ENCODE results near the gene TNFSF10. TPM values are rescaled to one million over a fixed set of nuclear protein-coding genes. Genes with fewer than 3 reads are reported as not detected.

TNFSF10 gene
- total and polyA plus RNA-seq, 7 experiments from 2014 or later = 10.8 to 234 (median 45.4) TPM

DNA sequence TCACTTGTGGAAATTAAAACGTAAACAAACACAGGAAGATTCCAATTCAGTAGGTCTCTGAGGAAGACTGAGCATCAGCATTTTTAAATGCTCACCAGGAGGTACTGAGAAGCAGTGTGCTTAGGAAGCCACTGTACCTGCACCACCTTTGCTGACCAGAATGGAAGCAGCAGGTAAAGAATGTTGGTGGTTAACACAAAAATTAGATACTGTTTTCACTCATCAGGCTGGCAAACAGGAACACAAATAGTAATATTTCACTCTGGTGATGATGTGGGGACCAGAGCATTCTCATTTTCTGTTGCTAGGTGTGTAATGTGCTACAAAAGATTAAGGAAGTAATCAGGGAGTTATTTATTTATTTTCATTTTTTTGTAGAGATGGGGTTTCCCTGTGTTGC, 45.1 kb downstream of the TNFSF10 start:
- Histone ChIP-seq H3K36me3 (ENCODE audit: control insufficient read depth in 2 of 3, insufficient read depth in 3 of 3, low read length in 3 of 3) (no peaks in the 10 kb centered on the region), H3K9me3 (ENCODE audit: control insufficient read depth in 2 of 3, low read length in 3 of 3) (no peaks in the 10 kb centered on the region), H3K4me1 (ENCODE audit: control insufficient read depth in 2 of 2, insufficient read depth in 2 of 2, low read length in 2 of 2) (no peaks in the 10 kb centered on the region), H3K27ac (ENCODE audit: low read depth, low read length) (no peak overlapping the region), H3K4me3 (ENCODE audit: low read length) (no peak overlapping the region), H3K27me3 (ENCODE audit: control insufficient read depth in 2 of 2, insufficient read depth in 2 of 2, low read length in 2 of 2) (no peaks in the 10 kb centered on the region)
- H3K27me3 Mint-ChIP-seq = peaks cover 0 to 9% (median 0%) of the 10 kb centered on the region in 5 donors
- H3K36me3 Mint-ChIP-seq = peaks cover 0 to 1% (median 0%) of the 10 kb centered on the region in 5 donors
- H3K4me1 Mint-ChIP-seq = peaks cover 5 to 18% (median 12%) of the 10 kb centered on the region in 7 donors
- CTCF ChIA-PET = interaction anchor here (0.7 to 1.7 kb wide), 4 partner anchors 44 to 141 kb away, joined by 3 to 4 read pairs (median 4); partner anchors contain the start of gene TNFSF10
- intact Hi-C loops (cut with micrococcal nuclease) = loop anchor here (5.0 to 10.0 kb wide), 3 partner anchors 146 to 1516 kb away; partner anchors contain the start of gene FNDC3B (in 1 of the 2)
- no peaks in the 10 kb centered on the region for H3K9me3 Mint-ChIP-seq
- DNase-seq = no peak
- POLR2A ChIA-PET = no interaction called here
- ATAC-seq = no peak
- H3K4me3 Mint-ChIP-seq = no peak overlapping the region
- peak overlapping the region in 2 of 9 donors; percentile 58 to 76 for H3K27ac Mint-ChIP-seq

DNA sequence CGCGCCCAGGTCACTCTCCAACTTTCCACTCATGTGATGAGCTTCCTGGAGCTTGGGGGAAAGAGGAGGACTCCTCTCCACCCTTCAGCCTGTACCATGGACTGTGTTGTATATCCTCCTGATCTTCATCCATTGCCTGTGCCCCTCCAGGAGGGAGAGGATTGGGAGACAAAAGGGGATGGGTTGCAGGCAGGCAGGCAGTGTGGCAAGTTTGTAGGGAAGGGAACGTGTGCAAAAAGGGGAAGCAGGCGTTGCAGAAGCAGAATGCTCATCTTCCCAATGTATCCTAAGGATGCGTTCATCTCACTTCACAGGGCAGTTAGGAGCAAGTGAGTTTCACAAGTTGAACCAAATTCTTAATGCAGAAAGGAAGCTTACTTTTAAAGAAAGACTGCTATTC, 46.9 kb downstream of the TNFSF10 start:
- H3K4me3 ChIP-seq (ENCODE audit: low read length) = peak overlapping the region; percentile 61
- POLR2A ChIA-PET = interaction anchor here (0.6 to 1.1 kb wide), 3 partner anchors 58 to 132 kb away, joined by 3 read pairs; no protein-coding TSS in a partner anchor
- H3K4me3 Mint-ChIP-seq = peak overlapping the region; percentile 27 to 95 (median 90)
- H3K27ac ChIP-seq (ENCODE audit: low read depth, low read length) = no peak overlapping the region
- H3K4me1 Mint-ChIP-seq = peaks cover 5 to 18% (median 12%) of the 10 kb centered on the region in 7 donors
- H3K9me3 ChIP-seq (ENCODE audit: control insufficient read depth in 2 of 3, low read length in 3 of 3) = no peaks in the 10 kb centered on the region
- H3K9me3 Mint-ChIP-seq = peaks cover 0 to 7% (median 0%) of the 10 kb centered on the region in 11 donors
- DNase-seq = no peak
- H3K27me3 ChIP-seq (ENCODE audit: control insufficient read depth in 2 of 2, insufficient read depth in 2 of 2, low read length in 2 of 2) = no peaks in the 10 kb centered on the region
- H3K27ac Mint-ChIP-seq = no peak overlapping the region
- no peaks in the 10 kb centered on the region for H3K36me3 Mint-ChIP-seq
- H3K27me3 Mint-ChIP-seq = peaks cover 0 to 10% (median 4%) of the 10 kb centered on the region in 5 donors
- CTCF ChIA-PET = interaction anchor here (0.6 to 1.7 kb wide), 6 partner anchors 18 to 143 kb away, joined by 3 to 5 read pairs (median 4); partner anchors contain the start of gene TNFSF10
- no peaks in the 10 kb centered on the region for H3K4me1 ChIP-seq (ENCODE audit: control insufficient read depth in 2 of 2, insufficient read depth in 2 of 2, low read length in 2 of 2)
- intact Hi-C loops (cut with micrococcal nuclease) = loop anchor here (2.0 to 10.0 kb wide), 4 partner anchors 16 to 1514 kb away; partner anchors contain the start of gene FNDC3B (in 1 of the 2)
- no peak for ATAC-seq
- no peaks in the 10 kb centered on the region for H3K36me3 ChIP-seq (ENCODE audit: control insufficient read depth in 2 of 3, insufficient read depth in 3 of 3, low read length in 3 of 3)

DNA sequence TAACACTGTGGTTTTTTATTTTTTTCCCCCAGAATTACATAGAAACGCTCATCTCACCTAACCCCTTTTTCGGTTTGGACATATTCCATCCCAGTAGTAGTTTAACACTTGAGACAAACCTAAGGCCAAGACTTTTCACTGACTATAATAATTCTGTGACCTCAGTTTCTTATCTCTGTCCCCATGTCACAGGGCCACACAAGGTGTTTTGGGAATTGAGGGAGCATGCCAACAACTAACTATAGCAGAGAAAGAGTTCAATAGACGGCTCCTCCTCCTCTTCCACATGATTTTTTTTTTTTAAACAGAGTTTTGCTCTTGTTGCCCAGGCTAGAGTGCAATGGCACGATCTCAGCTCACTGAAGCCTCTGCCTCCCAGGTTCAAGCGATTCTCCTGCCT, 47.5 kb downstream of the TNFSF10 start:
- Mint-ChIP-seq H3K27ac (no peak overlapping the region), H3K4me3 (peak overlapping the region in 1 of 10 donors; percentile 92), H3K9me3 (peaks cover 0 to 7% (median 0%) of the 10 kb centered on the region in 11 donors), H3K4me1 (peaks cover 5 to 18% (median 12%) of the 10 kb centered on the region in 7 donors), H3K27me3 (peaks cover 0 to 11% (median 6%) of the 10 kb centered on the region in 5 donors), H3K36me3 (no peaks in the 10 kb centered on the region)
- ATAC-seq = no peak
- intact Hi-C loops (cut with micrococcal nuclease) = loop anchor here (2.0 to 10.0 kb wide), 4 partner anchors 15 to 1513 kb away; partner anchors contain the start of gene FNDC3B (in 1 of the 2)
- H3K27me3 ChIP-seq (ENCODE audit: control insufficient read depth in 2 of 2, insufficient read depth in 2 of 2, low read length in 2 of 2) = no peaks in the 10 kb centered on the region
- H3K9me3 ChIP-seq (ENCODE audit: control insufficient read depth in 2 of 3, low read length in 3 of 3) = no peaks in the 10 kb centered on the region
- no peak for DNase-seq
- H3K36me3 ChIP-seq (ENCODE audit: control insufficient read depth in 2 of 3, insufficient read depth in 3 of 3, low read length in 3 of 3) = no peaks in the 10 kb centered on the region
- ChIA-PET CTCF (interaction anchor here (1.6 kb wide), 1 partner anchor 17 kb away, joined by 5 read pairs; no protein-coding TSS in a partner anchor), POLR2A (interaction anchor here (0.6 kb wide), 1 partner anchor 58 kb away, joined by 3 read pairs; no protein-coding TSS in a partner anchor)
- no peak overlapping the region for H3K4me3 ChIP-seq (ENCODE audit: low read length)
- no peaks in the 10 kb centered on the region for H3K4me1 ChIP-seq (ENCODE audit: control insufficient read depth in 2 of 2, insufficient read depth in 2 of 2, low read length in 2 of 2)
- no peak overlapping the region for H3K27ac ChIP-seq (ENCODE audit: low read depth, low read length)

DNA sequence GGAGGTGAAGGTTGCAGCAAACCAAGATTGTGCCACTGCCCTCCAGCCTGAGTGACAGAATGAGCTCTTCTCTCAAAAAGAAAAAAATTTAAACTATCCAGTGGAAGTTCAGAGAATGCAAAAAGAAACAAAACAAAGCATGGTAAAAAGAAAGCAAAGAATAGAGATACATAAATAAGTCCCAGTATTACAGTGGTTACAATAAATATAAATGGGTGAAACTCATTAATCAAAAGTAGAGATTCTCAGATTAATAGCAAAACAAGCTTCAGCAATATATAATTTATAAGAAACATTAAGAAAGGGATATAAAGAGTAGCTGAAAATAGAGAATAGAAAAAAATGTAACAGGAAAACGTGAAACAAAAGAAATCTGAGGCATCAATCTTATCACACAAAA, 51.3 kb downstream of the TNFSF10 start:
- Mint-ChIP-seq H3K36me3 (no peaks in the 10 kb centered on the region), H3K27ac (no peak overlapping the region), H3K9me3 (peaks cover 0 to 7% (median 0%) of the 10 kb centered on the region in 11 donors), H3K27me3 (peaks cover 9 to 29% (median 24%) of the 10 kb centered on the region in 5 donors), H3K4me1 (peaks cover under 1 to 9% (median 6%) of the 10 kb centered on the region in 7 donors), H3K4me3 (no peak overlapping the region)
- ChIA-PET CTCF (interaction anchor here (0.7 to 1.3 kb wide), 2 partner anchors 10 to 188 kb away, joined by 4 to 5 read pairs; no protein-coding TSS in a partner anchor), POLR2A (interaction anchor here (0.7 kb wide), 1 partner anchor 51 kb away, joined by 4 read pairs; no protein-coding TSS in a partner anchor)
- H3K27ac ChIP-seq (ENCODE audit: low read depth, low read length) = no peak overlapping the region
- intact Hi-C loops (cut with micrococcal nuclease) = loop anchor here in 1 of 2 donors (10.0 kb wide), 1 partner anchor 437 kb away; the partner anchor contains the start of gene FNDC3B
- no peaks in the 10 kb centered on the region for H3K36me3 ChIP-seq (ENCODE audit: control insufficient read depth in 2 of 3, insufficient read depth in 3 of 3, low read length in 3 of 3)
- ATAC-seq = no peak
- no peak overlapping the region for H3K4me3 ChIP-seq (ENCODE audit: low read length)
- no peaks in the 10 kb centered on the region for H3K4me1 ChIP-seq (ENCODE audit: control insufficient read depth in 2 of 2, insufficient read depth in 2 of 2, low read length in 2 of 2)
- no peak for DNase-seq
- no peaks in the 10 kb centered on the region for H3K9me3 ChIP-seq (ENCODE audit: control insufficient read depth in 2 of 3, low read length in 3 of 3)
- H3K27me3 ChIP-seq (ENCODE audit: control insufficient read depth in 2 of 2, insufficient read depth in 2 of 2, low read length in 2 of 2) = no peaks in the 10 kb centered on the region

DNA sequence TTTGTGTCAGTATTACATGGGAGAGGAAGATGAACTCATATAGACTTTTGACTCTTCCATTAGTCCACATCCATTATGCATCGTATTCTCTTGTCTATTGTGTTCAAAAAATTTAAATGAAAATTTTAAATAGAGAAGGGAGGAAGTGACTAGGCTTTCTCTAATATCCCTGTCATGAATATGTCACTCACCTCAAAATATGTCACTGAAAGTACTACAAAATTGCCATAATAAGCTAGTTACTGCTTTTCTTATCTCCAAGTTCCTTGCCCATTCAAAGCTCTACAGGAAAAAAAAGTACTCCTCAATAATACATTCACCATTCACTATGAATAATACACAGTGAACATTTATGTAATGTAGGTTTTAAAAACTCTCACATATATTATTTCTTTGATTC, 52.6 kb downstream of the TNFSF10 start:
- DNase-seq = no peak
- no peaks in the 10 kb centered on the region for H3K4me1 ChIP-seq (ENCODE audit: control insufficient read depth in 2 of 2, insufficient read depth in 2 of 2, low read length in 2 of 2)
- intact Hi-C loops (cut with micrococcal nuclease) = loop anchor here in 1 of 2 donors (10.0 kb wide), 1 partner anchor 436 kb away; the partner anchor contains the start of gene FNDC3B
- Mint-ChIP-seq H3K36me3 (peaks cover 0 to 2% (median 0%) of the 10 kb centered on the region in 5 donors), H3K4me3 (no peak overlapping the region), H3K4me1 (peaks cover 0 to 4% (median 0%) of the 10 kb centered on the region in 7 donors), H3K27me3 (peaks cover 12 to 31% (median 28%) of the 10 kb centered on the region in 5 donors), H3K9me3 (peaks cover 0 to 7% (median 2%) of the 10 kb centered on the region in 11 donors), H3K27ac (no peak overlapping the region)
- no peak for ATAC-seq
- no peaks in the 10 kb centered on the region for H3K27me3 ChIP-seq (ENCODE audit: control insufficient read depth in 2 of 2, insufficient read depth in 2 of 2, low read length in 2 of 2)
- ChIA-PET CTCF (interaction anchor here (1.0 kb wide), 1 partner anchor 152 kb away, joined by 6 read pairs; no protein-coding TSS in a partner anchor), POLR2A (no interaction called here)
- H3K4me3 ChIP-seq (ENCODE audit: low read length) = no peak overlapping the region
- no peak overlapping the region for H3K27ac ChIP-seq (ENCODE audit: low read depth, low read length)
- no peaks in the 10 kb centered on the region for H3K36me3 ChIP-seq (ENCODE audit: control insufficient read depth in 2 of 3, insufficient read depth in 3 of 3, low read length in 3 of 3)
- no peaks in the 10 kb centered on the region for H3K9me3 ChIP-seq (ENCODE audit: control insufficient read depth in 2 of 3, low read length in 3 of 3)

DNA sequence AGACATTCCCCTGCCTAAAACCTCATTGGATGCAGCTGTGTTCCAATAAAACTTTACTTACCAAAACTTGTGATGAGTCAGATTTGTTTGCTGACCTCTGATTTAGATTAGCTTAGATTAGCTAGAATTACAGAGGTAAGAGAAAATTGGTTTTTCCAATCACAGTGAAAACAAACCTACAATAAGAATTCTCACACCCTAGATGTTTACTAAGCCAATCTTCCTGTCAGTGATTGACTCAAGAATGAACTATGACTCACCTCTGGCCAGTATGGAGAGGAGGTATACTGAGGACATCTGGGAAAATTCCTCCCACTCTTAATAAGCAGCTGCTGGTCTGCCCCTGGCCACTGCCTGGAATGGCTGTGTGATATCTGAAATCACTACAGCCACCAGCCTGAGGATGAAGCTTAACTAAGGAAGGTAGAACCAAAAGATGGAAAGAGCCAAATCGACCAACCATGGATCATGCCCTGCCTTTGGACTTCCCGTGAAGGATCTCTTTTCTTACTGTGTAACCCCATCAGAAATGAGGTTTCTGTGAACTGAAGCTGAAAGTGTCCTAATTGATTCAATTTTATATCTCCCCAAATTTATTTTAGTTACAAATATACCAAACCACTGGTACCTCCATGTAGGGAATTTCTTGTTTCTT, 55.9 kb downstream of the TNFSF10 start:
- DNase-seq (no peak), ATAC-seq (no peak)
- H3K4me1 Mint-ChIP-seq = peaks cover 0 to 4% (median 0%) of the 10 kb centered on the region in 7 donors
- no peak overlapping the region for H3K4me3 ChIP-seq (ENCODE audit: low read length)
- peaks cover 0 to 7% (median 2%) of the 10 kb centered on the region in 11 donors for H3K9me3 Mint-ChIP-seq
- no peaks in the 10 kb centered on the region for H3K27me3 ChIP-seq (ENCODE audit: control insufficient read depth in 2 of 2, insufficient read depth in 2 of 2, low read length in 2 of 2)
- H3K27ac Mint-ChIP-seq = no peak overlapping the region
- H3K4me3 Mint-ChIP-seq = no peak overlapping the region
- H3K27ac ChIP-seq (ENCODE audit: low read depth, low read length) = no peak overlapping the region
- H3K27me3 Mint-ChIP-seq = peaks cover 12 to 34% (median 28%) of the 10 kb centered on the region in 5 donors
- peaks cover 0 to 3% (median 0%) of the 10 kb centered on the region in 5 donors for H3K36me3 Mint-ChIP-seq
- no peaks in the 10 kb centered on the region for H3K9me3 ChIP-seq (ENCODE audit: control insufficient read depth in 2 of 3, low read length in 3 of 3)
- ChIA-PET POLR2A (no interaction called here), CTCF (interaction anchor here (0.8 to 1.0 kb wide), 2 partner anchors 12 to 128 kb away, joined by 3 read pairs; no protein-coding TSS in a partner anchor)
- intact Hi-C loops (cut with micrococcal nuclease) = no loop called here
- no peaks in the 10 kb centered on the region for H3K4me1 ChIP-seq (ENCODE audit: control insufficient read depth in 2 of 2, insufficient read depth in 2 of 2, low read length in 2 of 2)
- no peaks in the 10 kb centered on the region for H3K36me3 ChIP-seq (ENCODE audit: control insufficient read depth in 2 of 3, insufficient read depth in 3 of 3, low read length in 3 of 3)

Data from naive thymus-derived CD4-positive, alpha-beta T cell (primary cell).